Ovary (tissue), 3 donors: ENCODE measurements around the gene MAP3K1.

Source experiments
- CTCF ChIP-seq, 3 donors: fragments of 450-650 bp in 2 of 3; fragments of 200-600 bp in 1 of 3; IDR thresholded peaks; one replicate each; pipeline versions ENCODE4 v1.5.1 to v1.8.0; 2016 to 2022; ENCODE audit warnings: antibody characterized with exemption in 3 of 3, mild to moderate bottlenecking in 1 of 3
- EP300 ChIP-seq: sonication (generic); formaldehyde crosslinking; IDR thresholded peaks from one replicate; pipeline ENCODE4 v1.6.1; 2017; ENCODE audit warnings: antibody characterized with exemption
- POLR2A ChIP-seq: fragments of 450-650 bp; IDR thresholded peaks from one replicate; pipeline ENCODE4 v1.6.1; 2017; ENCODE audit warnings: antibody characterized with exemption, mild to moderate bottlenecking, moderate library complexity
- donor health status: DM: no; HTN: no; CAD: no.

GRCh38 chr5:56810826-56811225, 4.5 kb upstream of the MAP3K1 start:
- TF ChIP-seq POLR2A (no peak), CTCF (IDR thresholded peaks at IDR 0.05) (no peak), EP300 (no peak)
